Activated T-helper 9 cell treated with anti-CD3 and anti-CD28 coated beads, Interleukin-2, amount 50 U/mL, for 16 hours (primary cell): ENCODE measurements around the gene SHB.

Experiments
- DNase-seq: peaks from one replicate; pipeline ENCODE4 v3.0.0-alpha.2; 2020; ENCODE audit warnings: low read depth

The SHB gene

DNA sequence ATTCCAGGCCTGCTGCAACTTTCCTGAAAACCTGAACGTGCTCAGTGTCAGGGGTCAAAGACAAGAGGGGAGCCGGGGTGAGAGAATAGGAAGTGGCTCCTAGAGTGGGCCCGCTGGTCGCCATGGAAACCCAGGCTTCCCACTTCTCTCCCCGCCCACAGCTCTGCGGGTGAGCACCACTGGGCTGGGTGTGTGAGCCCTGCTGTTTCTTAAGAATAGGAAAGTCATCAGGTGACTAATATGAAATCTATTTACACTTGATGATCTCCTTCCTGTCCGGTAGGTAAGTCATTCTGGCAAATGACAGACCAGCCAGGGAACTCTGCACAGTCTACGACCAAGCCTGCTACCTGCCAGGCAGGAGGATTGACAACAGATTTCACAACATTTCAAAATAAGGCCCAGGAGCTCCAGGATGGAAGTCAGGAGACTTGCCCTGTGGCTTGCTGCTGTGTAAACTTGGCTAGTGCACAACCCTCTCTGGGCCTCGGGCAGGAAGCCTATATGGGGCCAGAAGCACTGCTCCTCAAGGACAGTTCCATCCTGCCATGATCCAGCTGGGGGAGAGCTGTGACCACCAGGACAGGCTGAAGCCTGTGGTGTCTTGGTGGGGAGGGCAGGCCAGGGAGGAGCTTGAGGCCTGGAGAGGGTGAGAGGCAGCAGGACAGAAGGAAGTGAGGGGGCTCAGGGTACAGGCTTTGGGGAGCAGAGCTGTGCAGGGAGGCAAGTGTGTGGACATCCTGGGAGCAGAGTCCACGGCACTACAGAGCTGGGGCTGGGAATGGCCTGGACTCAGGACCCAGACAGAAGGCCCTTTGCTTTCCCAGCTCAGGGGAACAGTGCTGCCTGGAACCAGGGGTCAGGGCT lies 60.6 kb downstream of the SHB start:
- DNase-seq, result no peak

DNA sequence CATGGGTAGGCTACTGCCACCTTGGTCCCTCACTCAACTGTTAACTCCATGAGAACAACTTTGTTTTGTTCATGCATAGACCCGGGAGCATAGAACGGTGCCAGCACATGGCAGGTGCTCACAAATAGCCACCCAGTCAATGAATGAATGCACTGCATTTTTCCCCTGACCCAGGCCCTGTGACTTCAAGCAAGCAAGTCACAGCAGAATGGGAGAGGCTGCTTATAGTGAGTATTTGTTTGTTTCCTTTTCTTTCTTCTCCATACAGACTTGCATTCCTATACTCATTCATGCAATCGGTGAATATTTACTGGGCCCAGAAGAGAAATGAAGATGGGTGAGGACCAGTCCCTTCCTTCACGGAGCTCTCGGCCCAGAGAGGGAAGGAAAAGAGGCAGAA lies 62.0 kb downstream of the SHB start:
- DNase-seq, result no peak

DNA sequence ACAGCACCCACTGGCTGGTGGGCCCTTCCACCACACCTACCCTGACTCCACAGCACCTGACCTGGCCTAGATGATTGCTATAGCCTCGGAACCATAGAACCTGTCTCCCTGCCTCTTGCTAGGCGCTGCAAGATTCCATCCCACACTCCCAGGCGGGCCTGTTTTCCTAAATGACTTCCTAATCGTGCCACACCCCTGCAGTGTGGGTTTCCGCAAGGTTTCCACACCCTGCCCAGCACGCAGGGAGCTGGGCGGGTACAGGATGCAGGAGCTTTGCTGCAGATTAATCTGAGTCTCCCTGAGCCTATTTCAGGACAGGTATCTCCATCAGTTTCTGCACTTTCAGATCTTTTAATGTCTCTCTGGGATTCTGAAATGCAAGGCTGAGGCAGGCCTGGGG lies 62.9 kb downstream of the SHB start:
- no peak for DNase-seq

DNA sequence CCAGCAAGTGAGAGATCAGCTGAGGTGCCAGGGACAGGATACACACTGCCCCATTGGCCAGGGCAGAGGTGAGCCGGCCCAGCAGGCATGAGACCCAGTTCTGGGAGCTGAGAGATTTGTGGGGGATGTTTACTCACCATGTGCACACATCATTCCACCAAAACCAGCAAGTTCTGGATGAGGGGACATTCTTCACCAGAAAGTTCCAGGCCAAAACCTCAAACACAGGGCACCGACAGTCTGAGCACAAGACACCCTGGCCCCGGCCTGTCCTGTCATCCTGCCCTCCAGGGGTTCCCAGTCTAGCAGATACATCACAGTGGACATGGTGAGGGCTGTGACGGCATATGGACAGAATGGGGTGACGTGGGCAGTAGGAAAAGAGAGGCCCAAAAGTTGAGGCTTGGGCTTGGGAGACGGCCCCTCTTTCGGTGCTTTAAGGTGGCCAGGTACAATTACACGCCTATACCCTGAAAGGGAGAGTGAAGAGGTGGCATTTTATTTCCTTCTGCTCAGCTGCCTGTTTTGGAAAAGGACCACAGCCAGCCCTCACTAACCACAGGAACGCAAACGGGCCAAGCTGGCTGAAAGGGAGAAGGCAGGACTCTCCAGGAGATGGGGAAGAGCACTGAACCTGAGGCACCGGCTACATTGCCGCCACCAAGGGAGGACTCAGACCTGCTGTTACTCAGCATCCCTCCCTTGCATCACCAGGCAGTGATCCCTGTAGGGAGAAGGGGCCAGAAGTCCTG lies 64.0 kb downstream of the SHB start:
- DNase-seq, result no peak

DNA sequence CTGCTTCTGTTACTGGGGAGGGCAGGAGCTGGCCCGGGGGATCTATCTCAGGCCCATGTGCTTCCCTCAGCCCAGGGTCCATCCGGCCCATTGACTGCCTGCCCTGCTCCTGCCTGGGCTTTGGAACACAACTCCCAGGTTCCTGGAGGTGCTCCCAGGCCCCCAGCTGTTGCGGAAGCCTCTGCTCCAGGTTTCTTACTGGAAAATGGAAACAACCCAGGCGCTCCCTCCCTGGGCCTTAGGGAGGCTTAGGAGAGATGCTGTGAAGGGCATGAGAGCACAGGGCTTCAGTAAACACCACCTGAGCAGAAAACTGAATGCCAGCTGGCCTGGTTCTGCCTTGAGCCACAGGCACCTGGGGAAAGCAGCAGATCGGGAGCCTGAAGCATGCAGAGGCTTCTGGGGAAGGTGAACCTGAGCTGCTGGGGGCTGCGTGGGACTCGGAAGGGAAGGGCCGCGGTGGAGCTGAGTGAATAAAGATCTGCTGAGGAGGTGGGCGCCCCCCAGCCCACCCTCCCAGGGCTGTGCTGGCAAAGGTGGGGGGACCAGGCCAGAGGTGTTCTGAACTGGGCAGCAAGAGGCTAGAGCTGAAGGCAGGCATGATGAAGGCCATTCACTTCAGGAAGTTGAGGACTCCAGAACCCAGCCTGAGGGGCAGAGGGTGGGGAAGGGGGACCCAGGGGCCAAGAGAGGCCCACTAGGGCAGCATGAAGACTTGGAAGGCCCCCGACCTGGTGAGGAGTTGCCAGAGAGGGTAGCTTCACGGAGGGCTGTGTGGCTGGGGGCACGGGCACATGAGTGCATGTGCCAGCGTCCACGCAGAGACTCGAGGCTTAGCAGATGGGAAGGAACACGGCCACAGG lies 64.8 kb downstream of the SHB start:
- no peak for DNase-seq

DNA sequence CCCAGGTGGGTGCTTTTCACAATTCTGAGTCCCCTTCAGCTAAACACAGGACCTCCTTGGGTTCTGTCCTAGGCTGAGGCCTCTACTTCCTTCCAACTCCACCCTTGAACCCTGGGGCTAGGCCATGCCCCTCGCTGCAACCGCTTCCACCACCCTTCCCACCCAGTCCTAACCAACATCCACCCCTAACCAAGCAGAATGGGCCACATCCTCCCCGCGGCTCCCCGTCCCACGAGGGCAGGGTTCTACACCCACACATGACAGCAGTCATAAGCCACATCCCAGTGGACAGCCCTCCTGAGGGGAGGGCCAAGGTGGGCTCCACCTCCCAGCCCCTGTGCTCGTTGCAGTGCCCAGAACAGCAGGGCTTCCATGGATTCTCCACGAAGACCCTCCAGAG lies 65.8 kb downstream of the SHB start:
- DNase-seq, result no peak

DNA sequence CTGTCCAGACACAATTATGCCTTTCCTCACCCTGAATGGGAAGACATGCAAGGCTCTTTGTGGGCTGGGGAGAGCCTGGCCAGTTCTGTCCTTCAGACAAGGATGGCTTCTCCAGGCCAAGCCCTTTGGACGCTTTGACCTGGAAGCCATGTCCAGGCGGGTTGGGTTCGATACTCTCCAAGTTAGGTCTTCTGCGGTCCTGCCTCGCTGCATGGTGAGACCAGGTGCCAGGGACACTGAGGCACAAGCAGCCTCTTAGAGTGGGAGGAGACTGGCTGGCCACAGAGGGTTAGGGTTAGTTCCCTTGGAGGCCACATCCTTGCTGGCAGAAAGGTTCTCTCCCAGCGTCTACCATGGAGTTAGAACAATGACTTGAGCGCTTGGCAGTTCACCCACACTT lies 67.6 kb downstream of the SHB start:
- no peak for DNase-seq

DNA sequence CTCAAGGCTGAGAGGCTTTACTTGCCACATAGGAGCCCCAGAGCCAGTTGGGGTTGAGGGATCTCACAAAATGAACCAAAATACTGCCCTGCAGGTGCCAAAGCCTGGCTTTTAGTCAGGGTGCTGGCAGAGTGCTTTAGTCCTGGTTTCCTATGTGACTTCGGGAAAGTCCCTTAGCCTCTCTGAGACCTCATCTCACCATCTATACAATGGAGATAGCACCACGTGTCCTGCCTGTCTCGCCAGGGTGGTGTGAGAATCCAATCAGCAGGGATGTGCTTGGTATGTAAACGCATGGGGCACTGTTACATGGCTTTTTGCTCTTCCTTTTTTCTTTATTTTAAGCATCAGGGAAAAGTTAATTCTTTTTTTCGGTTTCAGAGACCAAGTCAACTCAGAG lies 68.3 kb downstream of the SHB start:
- DNase-seq, result no peak

DNA sequence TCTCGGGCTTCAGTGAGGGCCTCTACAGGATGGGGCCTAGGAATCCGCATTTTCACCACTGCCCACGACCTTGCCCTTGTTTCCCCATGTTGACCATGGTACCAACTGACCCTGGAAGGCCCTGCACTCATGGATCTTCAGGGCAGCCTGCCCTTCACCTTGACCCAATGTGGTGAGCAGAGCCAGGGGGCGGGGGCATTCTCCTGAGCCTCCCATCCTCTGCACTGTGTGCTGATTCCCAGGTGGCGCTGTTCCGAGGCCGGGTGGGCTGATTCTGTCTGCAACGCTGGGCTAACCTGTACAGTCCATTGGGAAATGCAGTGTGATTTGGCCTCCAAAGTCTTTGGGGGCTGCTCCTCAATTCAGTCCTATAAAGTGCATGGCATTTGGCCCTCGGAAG lies 68.7 kb downstream of the SHB start:
- DNase-seq, result no peak

DNA sequence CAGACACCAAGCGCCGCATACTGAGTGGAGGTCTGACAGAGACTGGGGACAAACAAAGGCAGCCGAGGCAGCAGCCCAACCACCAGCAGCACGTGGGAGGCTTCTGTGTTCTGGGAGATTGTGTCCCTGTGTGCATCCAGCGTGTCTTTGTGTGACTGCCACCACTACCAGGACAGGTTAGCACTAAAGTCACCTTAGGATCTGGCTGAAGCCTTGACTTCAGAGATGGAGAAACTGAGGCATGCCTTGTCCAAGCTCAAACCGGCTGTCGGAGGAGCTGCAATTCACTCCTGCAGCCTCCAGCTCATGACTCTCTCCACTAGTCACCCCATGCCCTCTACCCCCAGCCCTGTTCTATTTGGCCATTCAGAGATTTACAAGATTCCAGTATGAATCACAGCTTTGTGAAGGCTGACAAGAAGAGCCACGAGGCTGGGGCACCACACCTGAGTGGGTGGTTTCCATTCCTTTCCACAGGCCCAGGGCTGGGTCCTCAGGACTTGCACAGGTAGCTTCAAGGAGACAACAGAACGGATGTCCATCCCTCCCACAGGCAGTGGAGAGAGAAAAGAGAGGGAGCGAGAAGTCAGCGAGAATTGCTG lies 69.3 kb downstream of the SHB start:
- DNase-seq, result no peak

DNA sequence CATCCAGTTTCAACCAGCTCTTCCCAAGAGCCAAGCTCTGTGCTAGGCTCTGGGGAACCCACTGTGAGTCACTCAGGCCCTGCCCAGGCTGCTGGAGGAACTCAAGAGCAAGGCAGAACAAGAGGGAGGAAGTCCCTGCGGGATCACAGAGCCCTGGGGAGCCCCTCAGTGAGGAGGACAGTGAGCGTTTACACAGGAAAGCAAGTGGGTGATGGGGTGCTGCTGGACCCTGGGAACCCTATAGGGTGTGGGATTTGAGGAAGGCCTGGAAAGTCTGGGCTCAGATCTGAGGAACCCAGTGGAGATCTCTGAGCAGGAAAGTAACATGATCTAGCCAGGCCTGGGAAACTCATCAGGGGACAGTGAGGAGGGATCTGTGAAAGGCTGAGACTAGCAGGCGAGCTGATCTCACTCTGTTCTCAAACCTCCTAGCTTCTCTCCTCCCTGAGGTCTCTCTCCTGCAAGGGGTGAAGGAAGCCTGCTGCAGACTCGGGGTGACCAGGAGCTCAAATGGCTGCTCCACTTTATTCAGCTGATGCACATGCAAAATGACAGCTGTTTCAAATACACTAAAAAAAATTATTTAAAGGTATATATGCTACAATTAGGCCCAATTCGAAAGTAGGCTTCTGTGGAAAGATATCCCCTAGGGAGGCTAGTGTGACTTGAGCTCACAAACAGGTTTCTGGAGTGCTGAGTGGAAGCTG lies 70.0 kb downstream of the SHB start:
- DNase-seq, result no peak

DNA sequence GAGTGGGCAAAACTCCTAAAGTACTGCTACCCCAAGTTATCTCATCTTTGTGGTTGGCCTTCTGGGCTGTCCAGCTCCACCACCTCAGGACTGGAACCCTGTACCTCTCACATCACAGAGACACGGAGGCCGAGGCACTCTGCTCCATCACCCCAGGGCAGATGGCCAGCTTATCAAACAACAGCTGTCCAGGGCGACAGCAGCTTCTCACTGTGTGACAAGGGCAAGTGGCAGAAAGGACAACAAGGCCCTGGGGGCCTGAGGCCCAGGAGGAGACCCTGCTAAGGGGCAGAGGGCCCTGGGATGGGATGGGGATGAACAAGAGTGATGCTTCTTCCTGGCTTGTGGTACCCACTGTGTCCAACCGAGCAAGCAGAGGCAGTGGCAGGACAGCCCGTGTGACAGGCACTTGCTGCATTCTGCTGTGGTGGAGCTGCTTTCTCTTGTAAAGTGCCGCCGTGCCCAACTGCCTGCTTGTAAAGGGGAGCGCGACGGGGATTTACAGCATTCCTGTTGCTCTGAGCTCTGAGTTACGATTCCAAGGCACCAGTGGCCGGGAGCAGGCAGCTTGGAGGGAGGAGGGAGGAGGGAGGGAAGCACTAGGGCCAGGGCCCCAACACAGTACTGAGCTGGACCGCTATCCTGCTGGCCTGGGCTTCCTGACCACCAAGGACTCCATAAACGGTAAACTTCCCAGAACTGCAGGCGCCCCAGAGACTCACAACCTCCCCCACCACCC lies 71.2 kb downstream of the SHB start:
- DNase-seq, result no peak

DNA sequence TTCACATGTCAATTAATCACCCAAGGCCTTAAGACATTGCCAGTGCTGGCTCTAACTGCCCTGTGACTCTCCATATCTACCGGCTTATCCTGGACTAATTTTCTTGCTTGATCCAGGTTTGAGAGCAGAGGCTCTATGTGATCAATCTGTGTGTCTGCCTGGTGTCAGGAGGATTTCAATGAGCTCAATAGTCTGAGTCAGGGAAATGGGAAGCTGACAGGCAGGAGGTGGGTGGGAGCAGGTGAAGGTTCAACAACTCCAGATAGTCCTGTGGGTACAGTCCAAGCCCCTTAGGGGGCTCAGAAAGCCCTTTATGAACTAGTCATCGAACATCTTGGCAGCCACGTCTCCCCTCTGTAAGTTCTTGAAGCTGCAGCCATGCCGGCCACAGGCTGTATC lies 72.2 kb downstream of the SHB start:
- no peak for DNase-seq

DNA sequence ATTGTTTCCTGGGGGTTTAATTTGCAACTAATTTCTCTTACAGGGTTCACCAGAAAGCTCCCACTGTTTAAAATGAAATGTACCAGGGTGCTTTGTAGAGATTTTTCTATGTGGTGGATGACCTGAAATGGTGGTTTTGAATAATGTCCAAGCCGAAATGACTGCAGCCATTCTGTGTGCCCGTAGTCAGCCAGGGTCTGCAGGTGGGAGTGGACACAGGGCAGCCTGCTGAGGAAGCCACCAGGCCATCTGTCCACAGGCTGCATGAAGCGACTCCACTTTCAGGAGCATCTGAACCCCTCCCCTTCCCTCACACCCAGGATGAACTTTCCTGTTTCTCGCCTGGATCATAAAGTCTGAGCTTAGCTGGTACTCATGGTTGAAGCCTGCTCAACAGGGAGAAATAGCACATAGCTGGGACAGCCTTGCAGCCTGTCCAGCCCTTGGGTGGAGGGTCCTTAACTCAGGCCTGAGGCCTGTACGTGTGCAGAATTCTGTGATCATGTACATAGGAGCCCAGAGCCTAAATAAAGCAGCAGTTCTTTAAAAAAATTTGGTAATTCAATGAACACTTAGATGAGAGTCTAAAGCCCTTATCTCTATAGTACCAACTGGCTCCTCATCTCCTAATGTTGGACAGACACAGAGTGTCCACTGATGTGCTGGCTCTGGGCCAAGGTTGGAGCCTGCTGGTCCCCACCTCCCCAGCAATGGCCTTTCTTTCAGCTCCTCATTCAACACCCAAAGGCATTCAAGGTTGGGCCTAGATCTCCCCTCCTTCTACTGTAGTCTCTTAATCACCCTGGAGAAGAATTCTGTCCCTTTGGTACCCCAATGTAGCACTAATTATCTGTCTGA lies 72.8 kb downstream of the SHB start:
- no peak for DNase-seq

DNA sequence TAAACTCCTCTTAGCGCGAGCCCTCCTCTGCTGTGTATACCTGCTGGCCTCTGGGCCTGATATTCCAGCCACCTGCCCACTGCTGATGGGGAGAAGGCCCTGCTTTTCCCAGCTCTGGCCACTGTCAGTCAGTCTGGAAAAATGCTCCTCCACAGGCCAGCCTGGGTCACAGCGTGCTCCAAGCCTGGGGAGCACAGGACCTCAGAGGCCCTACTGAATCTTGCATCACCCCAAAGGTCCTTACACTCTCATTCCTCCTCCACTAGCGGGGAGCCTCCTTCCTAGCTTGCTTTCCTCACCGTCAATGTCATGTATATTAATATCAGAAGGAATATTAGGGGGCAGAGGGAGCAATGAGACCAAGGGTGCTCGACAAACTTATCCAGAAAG lies 73.7 kb downstream of the SHB start:
- no peak for DNase-seq

DNA sequence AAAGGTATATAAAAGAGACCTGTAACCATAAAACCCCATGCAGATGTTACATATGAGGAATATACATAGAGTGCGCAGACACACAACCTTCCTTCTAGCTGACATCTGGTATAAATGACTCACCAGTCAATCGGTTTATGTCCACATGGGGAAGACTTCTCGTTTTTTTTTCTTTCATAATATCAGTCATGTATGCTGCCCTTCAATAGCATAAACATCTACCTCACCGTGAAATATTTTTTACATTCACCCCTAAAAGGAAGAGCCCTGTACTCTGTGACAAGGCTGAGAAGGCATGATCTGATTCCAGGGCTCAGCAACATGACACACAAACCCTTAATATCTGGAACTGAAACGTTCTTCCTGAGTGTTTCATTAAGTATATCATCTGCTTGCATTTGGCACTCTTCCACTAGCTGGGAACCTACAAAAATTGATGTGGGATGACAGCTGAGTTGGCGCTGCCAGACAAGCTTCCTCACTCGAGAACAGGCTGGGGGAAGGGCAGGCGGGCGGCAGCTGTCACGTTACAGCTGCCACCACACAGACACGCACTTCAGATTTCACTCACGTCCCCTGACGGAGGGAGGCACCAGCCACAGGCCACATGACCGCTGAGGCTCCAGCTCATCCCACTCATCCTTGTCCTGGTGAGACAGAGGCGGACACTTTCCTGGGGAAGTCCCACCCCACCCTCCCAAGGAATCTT lies 74.2 kb downstream of the SHB start:
- DNase-seq, result no peak

DNA sequence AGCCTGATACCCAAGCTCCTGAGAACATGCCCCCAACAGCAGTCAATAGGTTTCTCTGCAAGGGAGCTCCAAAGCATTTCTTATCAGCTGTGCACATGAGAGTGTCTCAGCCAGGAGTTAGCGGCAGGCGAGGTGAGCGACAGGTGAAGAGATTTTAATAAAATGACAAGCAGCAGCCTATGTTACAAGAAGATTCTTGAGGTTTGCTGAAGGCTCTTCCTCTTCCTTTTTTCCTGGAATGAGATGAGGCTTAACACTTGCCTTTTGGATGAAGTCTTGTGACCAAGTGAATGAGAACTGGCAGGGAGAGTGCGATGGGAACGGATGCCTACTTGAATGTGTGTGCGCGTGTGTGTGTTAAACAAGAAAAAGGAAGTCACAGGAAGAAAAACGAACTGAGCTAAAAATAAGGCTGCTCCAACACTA lies 76.1 kb downstream of the SHB start:
- no peak for DNase-seq

DNA sequence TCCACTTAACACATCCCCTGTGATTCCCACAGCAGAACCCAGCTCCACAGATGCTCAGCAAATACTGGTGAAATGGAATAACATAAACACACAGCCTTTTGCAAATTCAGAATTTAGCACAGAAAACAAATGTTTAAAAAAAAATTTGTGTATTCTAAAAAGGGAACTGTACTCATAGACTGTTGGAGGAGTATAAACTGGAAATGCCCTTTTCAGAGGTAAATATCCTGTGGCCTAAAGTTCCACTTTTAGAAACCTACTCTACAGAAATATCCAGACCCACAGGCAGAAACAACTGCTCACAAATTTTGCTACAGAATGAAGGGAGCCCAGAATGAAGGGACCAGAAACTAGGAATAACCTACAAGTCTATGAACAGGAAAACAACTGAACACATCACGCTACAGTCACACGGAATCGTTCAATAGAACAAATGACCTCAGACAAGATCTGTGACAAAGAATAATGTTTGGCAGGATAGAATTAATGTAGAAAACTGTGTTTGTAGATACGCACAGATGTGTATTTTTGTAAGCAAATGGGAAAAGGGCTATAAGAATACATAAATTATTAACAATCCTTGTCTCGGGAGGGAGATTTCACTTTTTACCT lies 78.5 kb downstream of the SHB start:
- no peak for DNase-seq

DNA sequence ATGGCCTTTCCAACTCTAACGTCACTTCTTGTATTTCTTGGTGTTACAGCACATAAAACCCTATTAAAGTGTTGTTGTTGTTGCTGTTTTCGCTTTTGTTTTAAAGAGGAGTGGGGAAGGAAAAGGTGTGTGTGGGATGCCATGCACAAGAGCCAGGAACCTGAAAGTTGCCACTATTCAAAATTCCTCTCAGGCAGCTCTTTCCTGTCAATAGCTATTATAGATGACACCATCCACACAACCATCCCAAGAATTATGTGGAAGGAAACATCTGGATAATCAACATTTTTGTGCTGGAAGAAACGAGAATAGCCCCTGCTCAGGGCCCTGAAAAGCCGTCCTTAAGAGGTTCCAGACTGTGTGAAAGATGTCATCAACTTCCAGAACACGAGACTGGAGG lies 79.3 kb downstream of the SHB start:
- DNase-seq, result no peak
